Fibroblast of lung (primary cell): ENCODE data around the gene C1orf94. TPM values are rescaled to one million over a fixed set of nuclear protein-coding genes. Genes with fewer than 3 reads are reported as not detected.
"Not testable (repeated sequence)": the region's sequence is repeated elsewhere in the genome, so short reads cannot be mapped to it uniquely, and the experiment has no call there.

Source experiments
- DNase-seq, 2 donors: peaks; one replicate each; pipeline versions ENCODE4 v3.0.0 to v3.0.0-alpha.2; 2010; ENCODE audit warnings: low read depth in 2 of 2
- H2AFZ ChIP-seq: 2 replicates; pipeline ENCODE4 v1.5.1; 2012; ENCODE audit warnings: low read length, control low read depth, inconsistent platforms
- H3K27ac ChIP-seq: 2 replicates; pipeline ENCODE4 v1.5.1; 2011; ENCODE audit warnings: low read length, control low read depth; ENCODE audit not compliant: insufficient read depth
- H3K27me3 ChIP-seq: 2 replicates; pipeline ENCODE4 v1.5.1; 2011; ENCODE audit warnings: mild to moderate bottlenecking, low read length; ENCODE audit not compliant: control insufficient read depth, insufficient read depth
- H3K36me3 ChIP-seq: 2 replicates; pipeline ENCODE4 v1.5.1; 2011; ENCODE audit warnings: low read length; ENCODE audit not compliant: control insufficient read depth, insufficient read depth
- H3K4me1 ChIP-seq: 2 replicates; pipeline ENCODE4 v1.5.1; 2011; ENCODE audit warnings: low read length; ENCODE audit not compliant: control insufficient read depth, insufficient read depth; ENCODE audit errors: extremely low read depth
- H3K4me2 ChIP-seq: 2 replicates; pipeline ENCODE4 v1.5.1; 2011; ENCODE audit warnings: low read length, control low read depth; ENCODE audit not compliant: insufficient read depth; ENCODE audit errors: extremely low read depth
- H3K4me3 ChIP-seq, 4 experiments: fragments of 200-600 bp in 1 of 4; sonication (generic) in 1 of 4; replicated peaks in 1 of 4; 2 replicates each; pipeline ENCODE4 v1.5.1; 2011 to 2016; ENCODE audit warnings: low read length in 4 of 4, low read depth in 3 of 4, mild to moderate bottlenecking in 3 of 4, control low read depth in 2 of 4, inconsistent platforms in 1 of 4, mixed read lengths in 1 of 4; ENCODE audit not compliant: insufficient read depth in 1 of 4; ENCODE audit errors: control extremely low read depth in 1 of 4
- H3K79me2 ChIP-seq: 2 replicates; pipeline ENCODE4 v1.5.1; 2012; ENCODE audit warnings: mild to moderate bottlenecking, low read length, inconsistent platforms; ENCODE audit not compliant: control insufficient read depth, insufficient read depth
- H3K9ac ChIP-seq: 2 replicates; pipeline ENCODE4 v1.5.1; 2011; ENCODE audit warnings: mild to moderate bottlenecking, low read length, control low read depth; ENCODE audit not compliant: insufficient read depth
- H3K9me3 ChIP-seq: 2 replicates; pipeline ENCODE4 v1.5.1; 2012; ENCODE audit warnings: low read depth, low read length; ENCODE audit not compliant: control insufficient read depth, insufficient read depth
- H4K20me1 ChIP-seq: 2 replicates; pipeline ENCODE4 v1.5.1; 2011; ENCODE audit warnings: low read length; ENCODE audit not compliant: control insufficient read depth, insufficient read depth; ENCODE audit errors: extremely low read depth
- CTCF ChIP-seq, 2 donors: IDR thresholded peaks in 1 of 2; conservative IDR thresholded peaks in 1 of 2; 1 replicate in 1 of 2; 2 replicates in 1 of 2; pipeline ENCODE4 v1.5.1; 2011 to 2012; ENCODE audit warnings: low read length in 2 of 2, control low read depth in 1 of 2, inconsistent platforms in 1 of 2, low read depth in 1 of 2, mild to moderate bottlenecking in 1 of 2
- EZH2 ChIP-seq: IDR thresholded peaks from 2 replicates; pipeline ENCODE4 v1.5.1; 2012; ENCODE audit warnings: low read length, control low read depth, mild to moderate bottlenecking; ENCODE audit errors: missing control alignments
- polyA plus RNA-seq, 2 donors: library from polyadenylated mRNA; depleted of rRNA in 1 of 2; stranded (reverse) in 1 of 2; unstranded in 1 of 2; fragments of >200 nt; gene quantifications; 2 replicates each; pipeline ENCODE4 v1.2.1, GENCODE V29; 2011 to 2012; ENCODE audit warnings: missing spikeins in 1 of 2
- total RNA-seq: library from RNA; depleted of rRNA; stranded (reverse); fragments of >200 nt; gene quantifications from 2 replicates; pipeline ENCODE4 v1.2.1, GENCODE V29; 2014

Gene C1orf94
- total and polyA plus RNA-seq, 2 donors (not counting 1 experiment from before 2014, with no cell fraction given): under 0.01 to 0.02 TPM

DNA sequence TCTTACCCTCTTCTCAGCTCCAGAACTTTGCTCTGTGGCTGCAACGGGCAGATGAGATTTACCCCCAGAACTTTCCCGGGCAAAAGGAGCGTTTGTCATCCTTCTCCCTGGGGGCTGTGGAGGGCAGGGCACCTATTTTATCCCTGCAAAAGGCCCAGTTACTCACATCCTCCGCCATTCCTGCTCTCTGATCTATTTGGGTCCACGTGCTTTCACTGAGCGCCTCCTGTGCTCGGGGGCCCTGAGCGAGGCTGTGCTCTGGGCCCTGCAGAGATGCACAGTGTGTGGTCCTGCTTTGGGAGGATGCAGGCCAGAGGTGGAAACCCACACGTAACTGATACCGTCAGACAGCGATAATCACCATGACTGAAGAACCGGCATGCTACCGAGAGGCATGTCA lies 9.3 kb upstream of the C1orf94 start:
- H3K27ac ChIP-seq: no peak overlapping the region
- no peak overlapping the region for H2AFZ ChIP-seq
- no peak overlapping the region for H3K4me3 ChIP-seq
- H3K4me1 ChIP-seq: peaks cover 5% of the 10 kb centered on the region
- H3K4me2 ChIP-seq: no peak overlapping the region
- H4K20me1 ChIP-seq: no peaks in the 10 kb centered on the region
- H3K79me2 ChIP-seq: peaks cover 2% of the 10 kb centered on the region
- H3K9ac ChIP-seq: no peak overlapping the region
- no peak for DNase-seq
- no peaks in the 10 kb centered on the region for H3K36me3 ChIP-seq
- H3K27me3 ChIP-seq: peaks cover 5% of the 10 kb centered on the region
- TF ChIP-seq EZH2: no peak
- TF ChIP-seq CTCF (conservative IDR thresholded peaks at IDR 0.05 in 1 of 2, IDR thresholded peaks at IDR 0.05 in 1 of 2; ENCODE audit: low read depth in 1 of 2, low read length in 2 of 2): no peak
- H3K9me3 ChIP-seq: no peaks in the 10 kb centered on the region

- DNase-seq: no peak
- no peak overlapping the region for H3K27ac ChIP-seq
Observed at GRCh38 chr1:34175744-34176143, 963 bp upstream of the C1orf94 start.

GRCh38 chr1:34178072-34178471 lies 1.4 kb downstream of the C1orf94 start:
- Histone ChIP-seq H3K36me3 (no peaks in the 10 kb centered on the region), H3K4me3 (no peak overlapping the region)

More at GRCh38 chr1:34175744-34176143, 963 bp upstream of the C1orf94 start:
- H3K4me3 ChIP-seq: no peak overlapping the region
- H3K4me1 ChIP-seq: no peaks in the 10 kb centered on the region
- H2AFZ ChIP-seq: no peak overlapping the region
- H3K27me3 ChIP-seq: peaks cover 16% of the 10 kb centered on the region
- no peaks in the 10 kb centered on the region for H3K9me3 ChIP-seq
- no peak overlapping the region for H3K4me2 ChIP-seq
- TF ChIP-seq EZH2 (no peak), CTCF (conservative IDR thresholded peaks at IDR 0.05 in 1 of 2, IDR thresholded peaks at IDR 0.05 in 1 of 2; ENCODE audit: low read depth in 1 of 2, low read length in 2 of 2) (no peak)
- no peaks in the 10 kb centered on the region for H3K36me3 ChIP-seq
- H3K79me2 ChIP-seq: no peaks in the 10 kb centered on the region
- H4K20me1 ChIP-seq: no peaks in the 10 kb centered on the region
- no peak overlapping the region for H3K9ac ChIP-seq

GRCh38 chr1:34183381-34183780 lies 6.7 kb downstream of the C1orf94 start:
- not testable (repeated sequence) for H4K20me1 ChIP-seq, H3K79me2 ChIP-seq, H3K4me2 ChIP-seq, H3K36me3 ChIP-seq, H3K27me3 ChIP-seq, H3K4me1 ChIP-seq, H3K4me3 ChIP-seq, H3K9me3 ChIP-seq, H3K9ac ChIP-seq, H3K27ac ChIP-seq, DNase-seq, H2AFZ ChIP-seq

More at GRCh38 chr1:34178072-34178471, 1.4 kb downstream of the C1orf94 start:
- H3K9me3 ChIP-seq: no peaks in the 10 kb centered on the region
- H3K79me2 ChIP-seq: no peaks in the 10 kb centered on the region
- H4K20me1 ChIP-seq: no peaks in the 10 kb centered on the region
- H3K27me3 ChIP-seq: peaks cover 13% of the 10 kb centered on the region
- H3K9ac ChIP-seq: no peak overlapping the region
- H3K27ac ChIP-seq: no peak overlapping the region
- H3K4me1 ChIP-seq: no peaks in the 10 kb centered on the region
- H3K4me2 ChIP-seq: no peak overlapping the region
- H2AFZ ChIP-seq: no peak overlapping the region
- no peak for DNase-seq
- no peak for TF ChIP-seq CTCF (conservative IDR thresholded peaks at IDR 0.05 in 1 of 2, IDR thresholded peaks at IDR 0.05 in 1 of 2; ENCODE audit: low read depth in 1 of 2, low read length in 2 of 2)
- no peak for TF ChIP-seq EZH2
